Endothelial cell of umbilical vein (primary cell): ENCODE data around the gene GCDH. TPM values are rescaled to one million over a fixed set of nuclear protein-coding genes. Genes with fewer than 3 reads are reported as not detected.

Experiments used
- BruUV-seq: library from RNA; stranded (reverse); fragments of 400-500 nt; replicated peaks from 2 replicates; lab custom pipeline; 2021; lab: Mats Ljungman, UMichigan
- CTCF ChIA-PET: fragments of 300-600, 350-600 bp; sonication (Branson Sonifier 250); formaldehyde crosslinking; loops from one replicate; lab custom pipeline; 2021; ENCODE audit warnings: antibody characterized with exemption, inconsistent platforms; lab: Charles Lee
- POLR2A ChIA-PET: fragments of 300-600, 350-600 bp; sonication (Branson Sonifier 250); formaldehyde crosslinking; loops from one replicate; lab custom pipeline; 2021; ENCODE audit warnings: antibody characterized with exemption, inconsistent platforms; lab: Charles Lee
- DNase-seq: peaks from one replicate; pipeline ENCODE4 v3.0.0-alpha.2; 2011; ENCODE audit warnings: low read depth, low spot score
- FAIRE-seq: peaks from 2 replicates; lab custom pipeline; 2011; peaks lifted over from hg19 to GRCh38; lab: Jason Lieb, UNC
- H2AFZ ChIP-seq: 2 replicates; pipeline ENCODE4 v1.6.0; 2012; ENCODE audit warnings: low read depth, low read length, control low read depth, inconsistent platforms
- H3K27ac ChIP-seq: 2 replicates; pipeline ENCODE4 v1.5.1; 2011; ENCODE audit warnings: low read depth, mild to moderate bottlenecking, control low read depth, low read length, moderate library complexity; ENCODE audit not compliant: insufficient read depth
- H3K27me3 ChIP-seq, 2 experiments: 2 replicates each; pipeline versions ENCODE4 v1.6.0 to v1.6.1; 2011; ENCODE audit warnings: low read length in 2 of 2, mixed read lengths in 1 of 2; ENCODE audit not compliant: control insufficient read depth in 2 of 2, insufficient read depth in 2 of 2
- H3K36me3 ChIP-seq, 2 experiments: 2 replicates in 1 of 2; 3 replicates in 1 of 2; pipeline ENCODE4 v1.5.1; 2011; ENCODE audit warnings: low read length in 2 of 2, mild to moderate bottlenecking in 1 of 2, moderate library complexity in 1 of 2; ENCODE audit not compliant: control insufficient read depth in 2 of 2, insufficient read depth in 2 of 2; ENCODE audit errors: extremely low read depth in 1 of 2
- H3K4me1 ChIP-seq: 3 replicates; pipeline ENCODE4 v1.5.1; 2011; ENCODE audit warnings: mild to moderate bottlenecking, low read length; ENCODE audit not compliant: control insufficient read depth, insufficient read depth; ENCODE audit errors: extremely low read depth
- H3K4me2 ChIP-seq: 2 replicates; pipeline ENCODE4 v1.6.1; 2011; ENCODE audit warnings: low read length, control low read depth, mixed read lengths; ENCODE audit not compliant: insufficient read depth
- H3K4me3 ChIP-seq, 3 experiments: fragments of 200-600 bp in 1 of 3; sonication (generic), shearing (Covaris generic) in 1 of 3; replicated peaks in 1 of 3; 2 replicates each; pipeline ENCODE4 v1.5.1; 2011 to 2016; ENCODE audit warnings: control low read depth in 3 of 3, low read length in 3 of 3, mild to moderate bottlenecking in 2 of 3, inconsistent platforms in 1 of 3, low read depth in 1 of 3, moderate library complexity in 1 of 3; ENCODE audit not compliant: insufficient read depth in 1 of 3
- H3K79me2 ChIP-seq: 2 replicates; pipeline ENCODE4 v1.6.0; 2012; ENCODE audit warnings: low read length, inconsistent platforms; ENCODE audit not compliant: control insufficient read depth, insufficient read depth
- H3K9ac ChIP-seq: replicated peaks from 2 replicates; pipeline ENCODE3; 2011; ENCODE audit warnings: low read length, control low read depth; ENCODE audit not compliant: insufficient read depth; ENCODE audit errors: extremely low read depth
- H3K9me1 ChIP-seq: replicated peaks from 3 replicates; pipeline ENCODE4 v1.6.0; 2011; ENCODE audit warnings: mild to moderate bottlenecking, low read length; ENCODE audit not compliant: control insufficient read depth, insufficient read depth; ENCODE audit errors: extremely low read depth
- H3K9me3 ChIP-seq: replicated peaks from 2 replicates; pipeline ENCODE4 v1.5.1; 2012; ENCODE audit warnings: low read length, inconsistent platforms; ENCODE audit not compliant: control insufficient read depth, insufficient read depth
- H4K20me1 ChIP-seq: replicated peaks from 2 replicates; pipeline ENCODE3; 2011; ENCODE audit warnings: mild to moderate bottlenecking, low read length; ENCODE audit not compliant: control insufficient read depth, insufficient read depth; ENCODE audit errors: extremely low read depth
- FOS ChIP-seq: IDR thresholded peaks from 2 replicates; pipeline ENCODE4 v1.6.1; 2011; ENCODE audit warnings: mild to moderate bottlenecking, low read length, moderate library complexity, borderline replicate concordance; ENCODE audit not compliant: insufficient read depth
- GATA2 ChIP-seq: IDR thresholded peaks from 2 replicates; pipeline ENCODE4 v1.7.0; 2011; ENCODE audit warnings: low read depth, mild to moderate bottlenecking, moderate library complexity, mixed read lengths, low read length; ENCODE audit not compliant: insufficient read length, insufficient read depth
- MYC ChIP-seq: IDR thresholded peaks from one replicate; pipeline ENCODE4 v1.6.1; 2011; ENCODE audit warnings: mild to moderate bottlenecking, low read depth, low read length
- POLR2A ChIP-seq: IDR thresholded peaks from 2 replicates; pipeline ENCODE4 v1.6.1; 2012; ENCODE audit warnings: low read depth, mild to moderate bottlenecking, control low read depth, low read length
- POLR2AphosphoS5 ChIP-seq: IDR thresholded peaks from 2 replicates; pipeline ENCODE4 v1.6.1; 2012; ENCODE audit warnings: low read depth, mild to moderate bottlenecking, control low read depth, low read length, moderate library complexity; ENCODE audit not compliant: insufficient read depth
- dilution Hi-C: fragments of 300-500 bp; cut with MboI; formaldehyde crosslinking; loops from one replicate; pipeline ENCODE4 v1.15.0; 2019; ENCODE audit warnings: low sequenced_read_pairs; ENCODE audit not compliant: extremely low pct_ligation_motif_present
- intact Hi-C: fragments of 100-400 bp; cut with micrococcal nuclease; formaldehyde crosslinking; loops from one replicate; pipeline ENCODE4 v1.10.0; 2022
- polyA plus RNA-seq, 4 experiments: library from polyadenylated mRNA; depleted of rRNA in 3 of 4; stranded (reverse) in 3 of 4; unstranded in 1 of 4; fragments of >200 nt; gene quantifications; 2 replicates each; pipeline versions ENCODE4 v1.2.1 to v1.2.3, GENCODE V29; 2011 to 2012; ENCODE audit warnings: missing spikeins in 1 of 4
- total RNA-seq: library from RNA; stranded (reverse); gene quantifications from 2 replicates; pipeline ENCODE4 v1.2.3, GENCODE V29; 2021
- TF ChIP-seq, protein P1 (sequence below), 2 donors: IDR thresholded peaks; 1 replicate in 1 of 2; 2 replicates in 1 of 2; pipeline ENCODE4 v1.5.1; 2011; ENCODE audit warnings: low read length in 2 of 2, mild to moderate bottlenecking in 2 of 2, moderate library complexity in 2 of 2, control low read depth in 1 of 2, inconsistent platforms in 1 of 2, low read depth in 1 of 2; ENCODE audit not compliant: insufficient read depth in 1 of 2; ENCODE audit errors: extremely low read depth in 1 of 2
- TF ChIP-seq, protein P2 (sequence below): IDR thresholded peaks from 2 replicates; pipeline ENCODE4 v1.6.1; 2011; ENCODE audit not compliant: insufficient read depth, insufficient read length

The GCDH gene
- total and polyA plus RNA-seq, 2 donors (not counting 3 experiments of a cell fraction or from before 2014, with no cell fraction given): 27.3 to 35.8 TPM

GRCh38 chr19:12946092-12946721 is 55.2 kb downstream of the GCDH start:
- Histone ChIP-seq H4K20me1 (no peaks in the 10 kb centered on the region), H3K36me3 (peaks cover 18 to 58% of the 10 kb centered on the region in 2 experiments), H2AFZ (no peak overlapping the region), H3K4me3 (peak overlapping the region; percentile 72 to 92 (median 72)), H3K9ac (peak overlapping the region; percentile 90), H3K27ac (peak overlapping the region; percentile 76), H3K4me2 (peak overlapping the region; percentile 99), H3K27me3 (no peaks in the 10 kb centered on the region), H3K79me2 (peaks cover 43% of the 10 kb centered on the region), H3K9me1 (no peaks in the 10 kb centered on the region), H3K4me1 (peaks cover 12% of the 10 kb centered on the region), H3K9me3 (no peaks in the 10 kb centered on the region)
- ChIA-PET CTCF (interaction anchor here (0.6 to 1.0 kb wide), 2 partner anchors 19 to 83 kb away, joined by 3 to 12 read pairs; no protein-coding TSS in a partner anchor), POLR2A (interaction anchor here (0.6 to 1.0 kb wide), 4 partner anchors 8 to 14 kb away, joined by 3 to 6 read pairs (median 5); partner anchors contain the start of gene GADD45GIP1)
- peak; percentile 81 for DNase-seq
- TF ChIP-seq POLR2AphosphoS5 (no peak), GATA2 (no peak), POLR2A (no peak), MYC (no peak)
- dilution Hi-C loops: no loop called here
- BruUV-seq: TSS peak; percentile 33
- intact Hi-C loops: loop anchor here (1.0 kb wide), 1 partner anchor 8 kb away; the partner anchor contains the start of gene CALR
- FAIRE-seq: peak; percentile 74

GRCh38 chr19:12946731-12947496 is 56.0 kb downstream of the GCDH start:
- H3K4me2 ChIP-seq: peak overlapping the region; percentile 99
- ChIA-PET POLR2A (interaction anchor here (0.7 to 1.0 kb wide), 2 partner anchors 7 to 9 kb away, joined by 5 read pairs; partner anchors contain the start of gene GADD45GIP1), CTCF (interaction anchor here (0.6 to 1.0 kb wide), 2 partner anchors 19 to 84 kb away, joined by 3 to 12 read pairs; no protein-coding TSS in a partner anchor)
- H3K79me2 ChIP-seq: peaks cover 38% of the 10 kb centered on the region
- no peaks in the 10 kb centered on the region for H3K9me1 ChIP-seq
- no TSS peak for BruUV-seq
- dilution Hi-C loops (no loop called here), intact Hi-C loops (loop anchor here (1.0 kb wide), 1 partner anchor 9 kb away; the partner anchor contains the start of gene CALR)
- H4K20me1 ChIP-seq: no peaks in the 10 kb centered on the region
- H3K4me3 ChIP-seq: peak overlapping the region; percentile 72 to 92 (median 72)
- H3K9me3 ChIP-seq: no peaks in the 10 kb centered on the region
- H3K27ac ChIP-seq: peak overlapping the region; percentile 76
- DNase-seq: no peak
- no peak for FAIRE-seq
- peak overlapping the region; percentile 90 for H3K9ac ChIP-seq
- peaks cover 18 to 56% of the 10 kb centered on the region in 2 experiments for H3K36me3 ChIP-seq
- H3K27me3 ChIP-seq: no peaks in the 10 kb centered on the region
- H2AFZ ChIP-seq: no peak overlapping the region
- TF ChIP-seq POLR2A (peak; percentile 27), GATA2 (no peak), FOS (no peak)
- TF ChIP-seq, protein P1, sequence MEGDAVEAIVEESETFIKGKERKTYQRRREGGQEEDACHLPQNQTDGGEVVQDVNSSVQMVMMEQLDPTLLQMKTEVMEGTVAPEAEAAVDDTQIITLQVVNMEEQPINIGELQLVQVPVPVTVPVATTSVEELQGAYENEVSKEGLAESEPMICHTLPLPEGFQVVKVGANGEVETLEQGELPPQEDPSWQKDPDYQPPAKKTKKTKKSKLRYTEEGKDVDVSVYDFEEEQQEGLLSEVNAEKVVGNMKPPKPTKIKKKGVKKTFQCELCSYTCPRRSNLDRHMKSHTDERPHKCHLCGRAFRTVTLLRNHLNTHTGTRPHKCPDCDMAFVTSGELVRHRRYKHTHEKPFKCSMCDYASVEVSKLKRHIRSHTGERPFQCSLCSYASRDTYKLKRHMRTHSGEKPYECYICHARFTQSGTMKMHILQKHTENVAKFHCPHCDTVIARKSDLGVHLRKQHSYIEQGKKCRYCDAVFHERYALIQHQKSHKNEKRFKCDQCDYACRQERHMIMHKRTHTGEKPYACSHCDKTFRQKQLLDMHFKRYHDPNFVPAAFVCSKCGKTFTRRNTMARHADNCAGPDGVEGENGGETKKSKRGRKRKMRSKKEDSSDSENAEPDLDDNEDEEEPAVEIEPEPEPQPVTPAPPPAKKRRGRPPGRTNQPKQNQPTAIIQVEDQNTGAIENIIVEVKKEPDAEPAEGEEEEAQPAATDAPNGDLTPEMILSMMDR (IDR thresholded peaks at IDR 0.05; ENCODE audit: extremely low read depth in 1 of 2, insufficient read depth in 1 of 2, low read depth in 1 of 2, low read length in 2 of 2): no peak
- TF ChIP-seq, protein P2, sequence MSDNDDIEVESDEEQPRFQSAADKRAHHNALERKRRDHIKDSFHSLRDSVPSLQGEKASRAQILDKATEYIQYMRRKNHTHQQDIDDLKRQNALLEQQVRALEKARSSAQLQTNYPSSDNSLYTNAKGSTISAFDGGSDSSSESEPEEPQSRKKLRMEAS: no peak
- H3K4me1 ChIP-seq: peaks cover 12% of the 10 kb centered on the region
